Measurements from ENCODE around the gene BOLA3. TPM values are rescaled to one million over a fixed set of nuclear protein-coding genes. Genes with fewer than 3 reads are reported as not detected.

BOLA3 gene
- total and polyA plus RNA-seq, 2 donors (not counting 3 experiments of a cell fraction or from before 2014, with no cell fraction given), result 28.7 to 42.4 TPM

- H3K9me1 ChIP-seq (replicated peaks; ENCODE audit: control insufficient read depth, extremely low read depth, insufficient read depth, low read length), result no peaks in the 10 kb centered on the region
- peaks cover 5% of the 10 kb centered on the region for H3K4me1 ChIP-seq (ENCODE audit: control insufficient read depth, extremely low read depth, insufficient read depth, low read length)
- ChIA-PET POLR2A (no interaction called here), CTCF (no interaction called here)
- no peaks in the 10 kb centered on the region for H3K9me3 ChIP-seq (replicated peaks; ENCODE audit: control insufficient read depth, insufficient read depth, low read length)
- TF ChIP-seq GATA2 (IDR thresholded peaks at IDR 0.05; ENCODE audit: insufficient read depth, insufficient read length, low read depth, low read length), result no peak
- no peak for TF ChIP-seq EZH2 (IDR thresholded peaks at IDR 0.05; ENCODE audit: borderline replicate concordance, low read depth, low read length, severe bottlenecking)
- no peak for TF ChIP-seq MYC (IDR thresholded peaks at IDR 0.05; ENCODE audit: low read depth, low read length)
- no peak overlapping the region for H3K27ac ChIP-seq (ENCODE audit: insufficient read depth, low read depth, low read length)
- dilution Hi-C loops (cut with MboI; ENCODE audit: extremely low pct_ligation_motif_present, low sequenced_read_pairs) (no loop called here), intact Hi-C loops (cut with micrococcal nuclease) (no loop called here)
- no TSS peak for BruUV-seq (replicated peaks)
- H3K4me2 ChIP-seq (ENCODE audit: insufficient read depth, low read length), result no peak overlapping the region
- no peak overlapping the region for H2AFZ ChIP-seq (ENCODE audit: low read depth, low read length)
- H3K27me3 ChIP-seq (ENCODE audit: control insufficient read depth in 2 of 2, insufficient read depth in 2 of 2, low read length in 2 of 2), result no peaks in the 10 kb centered on the region
- no peak for FAIRE-seq
- H3K9ac ChIP-seq (replicated peaks; ENCODE audit: extremely low read depth, insufficient read depth, low read length), result no peak overlapping the region
- no peaks in the 10 kb centered on the region for H4K20me1 ChIP-seq (replicated peaks; ENCODE audit: control insufficient read depth, extremely low read depth, insufficient read depth, low read length)
- H3K79me2 ChIP-seq (ENCODE audit: control insufficient read depth, insufficient read depth, low read length), result no peaks in the 10 kb centered on the region
- peaks cover 0 to 25% of the 10 kb centered on the region in 2 experiments for H3K36me3 ChIP-seq (ENCODE audit: control insufficient read depth in 2 of 2, extremely low read depth in 1 of 2, insufficient read depth in 2 of 2, low read length in 2 of 2)
- DNase-seq (ENCODE audit: low read depth, low spot score), result no peak
- H3K4me3 ChIP-seq (replicated peaks in 1 of 3; ENCODE audit: insufficient read depth in 1 of 3, low read depth in 1 of 3, low read length in 3 of 3), result no peak overlapping the region
Measured at GRCh38 chr2:74087696-74088095, 60.0 kb downstream of the BOLA3 start.

- H3K27me3 ChIP-seq (ENCODE audit: control insufficient read depth in 2 of 2, insufficient read depth in 2 of 2, low read length in 2 of 2), result no peaks in the 10 kb centered on the region
- H3K4me2 ChIP-seq (ENCODE audit: insufficient read depth, low read length), result no peak overlapping the region
- H3K9ac ChIP-seq (replicated peaks; ENCODE audit: extremely low read depth, insufficient read depth, low read length), result no peak overlapping the region
- no peak for DNase-seq (ENCODE audit: low read depth, low spot score)
- intact Hi-C loops (cut with micrococcal nuclease) (no loop called here), dilution Hi-C loops (cut with MboI; ENCODE audit: extremely low pct_ligation_motif_present, low sequenced_read_pairs) (no loop called here)
- CTCF ChIA-PET, result no interaction called here
- H3K79me2 ChIP-seq (ENCODE audit: control insufficient read depth, insufficient read depth, low read length), result no peaks in the 10 kb centered on the region
- H2AFZ ChIP-seq (ENCODE audit: low read depth, low read length), result no peak overlapping the region
- no peaks in the 10 kb centered on the region for H3K9me3 ChIP-seq (replicated peaks; ENCODE audit: control insufficient read depth, insufficient read depth, low read length)
- peaks cover 5% of the 10 kb centered on the region for H3K4me1 ChIP-seq (ENCODE audit: control insufficient read depth, extremely low read depth, insufficient read depth, low read length)
- no TSS peak for BruUV-seq (replicated peaks)
- H3K27ac ChIP-seq (ENCODE audit: insufficient read depth, low read depth, low read length), result no peak overlapping the region
- FAIRE-seq, result no peak
- H3K4me3 ChIP-seq (replicated peaks in 1 of 3; ENCODE audit: insufficient read depth in 1 of 3, low read depth in 1 of 3, low read length in 3 of 3), result no peak overlapping the region
- TF ChIP-seq POLR2AphosphoS5 (IDR thresholded peaks at IDR 0.05; ENCODE audit: insufficient read depth, low read depth, low read length) (no peak), JUN (IDR thresholded peaks at IDR 0.05; ENCODE audit: borderline replicate concordance, insufficient read depth, insufficient read length, low read depth) (no peak), POLR2A (IDR thresholded peaks at IDR 0.05; ENCODE audit: low read depth, low read length) (no peak), FOS (IDR thresholded peaks at IDR 0.05; ENCODE audit: borderline replicate concordance, insufficient read depth, low read length) (no peak), MYC (IDR thresholded peaks at IDR 0.05; ENCODE audit: low read depth, low read length) (no peak)
- H3K36me3 ChIP-seq (ENCODE audit: control insufficient read depth in 2 of 2, extremely low read depth in 1 of 2, insufficient read depth in 2 of 2, low read length in 2 of 2), result peaks cover 0 to 17% of the 10 kb centered on the region in 2 experiments
- H3K9me1 ChIP-seq (replicated peaks; ENCODE audit: control insufficient read depth, extremely low read depth, insufficient read depth, low read length), result no peaks in the 10 kb centered on the region
- POLR2A ChIA-PET, result no interaction called here
- no peaks in the 10 kb centered on the region for H4K20me1 ChIP-seq (replicated peaks; ENCODE audit: control insufficient read depth, extremely low read depth, insufficient read depth, low read length)
Measured at GRCh38 chr2:74086021-74086420, 61.7 kb downstream of the BOLA3 start.

Other genes with a start within 250 kb of the BOLA3 start
- 51.8 and 58.8 TPM in 2 replicates for gene DGUOK, start 221.0 kb downstream of the BOLA3 start, total RNA-seq
- gene DGUOK, start 221.0 kb downstream of the BOLA3 start, polyA plus RNA-seq, result 68.7 and 77.5 TPM in 2 replicates
- gene TET3, start 163.0 kb downstream of the BOLA3 start, total RNA-seq, result 14.7 and 15.6 TPM in 2 replicates
- gene TET3, start 163.0 kb downstream of the BOLA3 start, polyA plus RNA-seq, result 3.0 and 3.4 TPM in 2 replicates
- 106 and 112 TPM in 2 replicates for gene MOB1A, start 31.0 kb upstream of the BOLA3 start, total RNA-seq
- 21.5 and 25.3 TPM in 2 replicates for gene MOB1A, start 31.0 kb upstream of the BOLA3 start, polyA plus RNA-seq
- gene MTHFD2, start 50.7 kb upstream of the BOLA3 start, total RNA-seq, result 74.9 and 83.2 TPM in 2 replicates
- 25.4 and 25.6 TPM in 2 replicates for gene MTHFD2, start 50.7 kb upstream of the BOLA3 start, polyA plus RNA-seq
- 0.97 and 1.2 TPM in 2 replicates for gene SLC4A5, start 195.5 kb upstream of the BOLA3 start, total RNA-seq
- 0.12 and 0.21 TPM in 2 replicates for gene SLC4A5, start 195.5 kb upstream of the BOLA3 start, polyA plus RNA-seq
- gene DCTN1, start 232.4 kb upstream of the BOLA3 start, total RNA-seq, result 165 and 170 TPM in 2 replicates
- 120 and 130 TPM in 2 replicates for gene DCTN1, start 232.4 kb upstream of the BOLA3 start, polyA plus RNA-seq